GM12891 (cell line): ENCODE results near the gene DBH.

Experiments used
- POLR2A ChIP-seq: IDR thresholded peaks from 2 replicates; pipeline ENCODE4 v1.6.1; 2011; ENCODE audit warnings: low read depth, low read length, control low read depth
- POLR2AphosphoS5 ChIP-seq: IDR thresholded peaks from 2 replicates; pipeline ENCODE4 v1.6.1; 2011; ENCODE audit warnings: low read depth, low read length, control low read depth
- TAF1 ChIP-seq: IDR thresholded peaks from 2 replicates; pipeline ENCODE4 v1.6.1; 2011; ENCODE audit warnings: low read depth, low read length, control low read depth

DNA sequence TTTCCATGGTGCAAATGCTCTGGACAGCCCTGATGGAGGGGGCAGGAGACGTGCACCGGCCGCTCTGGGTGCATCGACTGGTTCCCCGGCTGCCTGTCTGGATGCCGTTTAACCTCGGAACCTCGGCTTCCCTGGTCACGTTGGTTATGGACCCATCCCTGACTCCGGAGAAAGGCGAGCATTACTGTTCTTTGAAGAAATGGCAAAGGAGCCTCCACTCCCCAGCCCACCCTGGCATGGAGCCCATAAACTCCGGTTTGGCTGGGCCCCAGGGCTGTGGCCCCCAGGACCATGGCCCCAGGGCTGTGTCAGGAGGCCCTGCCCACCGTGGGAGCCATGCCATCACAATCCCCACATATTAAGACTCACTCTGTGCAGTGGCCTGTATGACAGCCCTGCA, 28.9 kb downstream of the DBH start:
- TF ChIP-seq POLR2A = no peak
- TF ChIP-seq POLR2AphosphoS5 = no peak
- TF ChIP-seq TAF1 = no peak
